Lower lobe of right lung (tissue), 2 donors: ENCODE data around the gene MYO5B. TPM values are rescaled to one million over a fixed set of nuclear protein-coding genes. Genes with fewer than 3 reads are reported as not detected.

ENCODE experiments used
- ATAC-seq, 2 donors: fragments of 200-7000 bp; cut with Tn5 transposase; one replicate each; pipeline ENCODE4 v1.9.1; 2020 to 2022; ENCODE audit warnings: mild to moderate bottlenecking in 2 of 2, moderate library complexity in 2 of 2
- DNase-seq: peaks from one replicate; pipeline ENCODE4 v3.0.0-alpha.2; 2020
- H3K27ac ChIP-seq: fragments of 200-600 bp; one replicate; pipeline ENCODE4 v1.8.0; 2022
- H3K27me3 ChIP-seq: fragments of 200-600 bp; one replicate; pipeline ENCODE4 v1.8.0; 2022; ENCODE audit warnings: low read depth
- H3K36me3 ChIP-seq: fragments of 200-600 bp; one replicate; pipeline ENCODE4 v1.8.0; 2022; ENCODE audit warnings: mild to moderate bottlenecking
- H3K4me1 ChIP-seq: fragments of 200-600 bp; one replicate; pipeline ENCODE4 v1.8.0; 2022
- H3K4me3 ChIP-seq: fragments of 200-600 bp; one replicate; pipeline ENCODE4 v1.8.0; 2022; ENCODE audit warnings: mild to moderate bottlenecking
- H3K9me3 ChIP-seq: fragments of 200-600 bp; one replicate; pipeline ENCODE4 v1.8.0; 2022
- intact Hi-C: fragments of 100-400 bp; cut with DNase I; formaldehyde crosslinking; loops from one replicate; pipeline ENCODE4 v1.11.0; 2022
- total RNA-seq: library from RNA; stranded (reverse); fragmentation: NEBNext Ultra II Directional; extraction: Animal tissue kit (Norgen Biotek cat#: 25700); gene quantifications from one replicate; pipeline ENCODE4 v1.2.1, GENCODE V29; 2021
- TF ChIP-seq, protein P1 (sequence below): fragments of 200-600 bp; IDR thresholded peaks from one replicate; pipeline ENCODE4 v1.8.0; 2022; ENCODE audit warnings: antibody characterized with exemption, mild to moderate bottlenecking
- donor health status: DM: no; HTN: yes; CAD: no; lungs with severe emphysema.

Gene MYO5B
- total RNA-seq, 1 donor from 2014 or later, result 23.3 TPM

DNA sequence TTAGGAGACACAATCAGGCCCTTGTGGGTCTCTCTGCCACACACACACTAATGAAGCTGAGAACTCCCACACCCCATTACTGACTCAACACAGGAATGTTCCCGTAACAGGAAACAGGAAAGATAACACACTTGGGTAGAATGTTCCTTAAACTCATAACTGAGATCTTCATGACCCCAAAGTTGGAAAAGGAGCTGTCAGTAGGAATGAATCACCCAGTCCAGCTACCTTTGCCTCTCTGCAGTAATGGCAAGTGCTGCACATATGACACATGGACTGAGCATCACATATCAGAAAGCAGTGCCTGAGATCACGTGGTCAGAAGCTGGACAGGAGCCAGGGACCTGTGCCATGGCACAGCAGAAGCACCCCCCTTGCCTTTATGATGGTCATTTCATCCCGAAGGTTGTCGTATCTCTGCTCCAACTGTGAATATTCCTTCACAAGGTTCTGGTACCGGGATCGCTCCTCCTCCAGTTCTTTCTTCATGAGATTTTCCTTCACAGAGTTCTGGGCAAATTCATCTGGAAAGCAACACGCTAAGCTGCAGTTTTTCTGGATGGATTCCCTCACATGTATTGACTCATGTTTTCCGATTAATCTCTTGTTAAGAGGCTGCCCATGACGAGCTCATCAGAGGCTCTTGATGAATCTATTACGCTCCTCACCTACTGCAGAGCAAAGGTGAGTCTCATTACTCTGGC lies 316.2 kb downstream of the MYO5B start:
- TF ChIP-seq, protein P1, sequence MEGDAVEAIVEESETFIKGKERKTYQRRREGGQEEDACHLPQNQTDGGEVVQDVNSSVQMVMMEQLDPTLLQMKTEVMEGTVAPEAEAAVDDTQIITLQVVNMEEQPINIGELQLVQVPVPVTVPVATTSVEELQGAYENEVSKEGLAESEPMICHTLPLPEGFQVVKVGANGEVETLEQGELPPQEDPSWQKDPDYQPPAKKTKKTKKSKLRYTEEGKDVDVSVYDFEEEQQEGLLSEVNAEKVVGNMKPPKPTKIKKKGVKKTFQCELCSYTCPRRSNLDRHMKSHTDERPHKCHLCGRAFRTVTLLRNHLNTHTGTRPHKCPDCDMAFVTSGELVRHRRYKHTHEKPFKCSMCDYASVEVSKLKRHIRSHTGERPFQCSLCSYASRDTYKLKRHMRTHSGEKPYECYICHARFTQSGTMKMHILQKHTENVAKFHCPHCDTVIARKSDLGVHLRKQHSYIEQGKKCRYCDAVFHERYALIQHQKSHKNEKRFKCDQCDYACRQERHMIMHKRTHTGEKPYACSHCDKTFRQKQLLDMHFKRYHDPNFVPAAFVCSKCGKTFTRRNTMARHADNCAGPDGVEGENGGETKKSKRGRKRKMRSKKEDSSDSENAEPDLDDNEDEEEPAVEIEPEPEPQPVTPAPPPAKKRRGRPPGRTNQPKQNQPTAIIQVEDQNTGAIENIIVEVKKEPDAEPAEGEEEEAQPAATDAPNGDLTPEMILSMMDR, result no peak
- intact Hi-C loops, result no loop called here
- peak; percentile 60 to 63 for ATAC-seq

DNA sequence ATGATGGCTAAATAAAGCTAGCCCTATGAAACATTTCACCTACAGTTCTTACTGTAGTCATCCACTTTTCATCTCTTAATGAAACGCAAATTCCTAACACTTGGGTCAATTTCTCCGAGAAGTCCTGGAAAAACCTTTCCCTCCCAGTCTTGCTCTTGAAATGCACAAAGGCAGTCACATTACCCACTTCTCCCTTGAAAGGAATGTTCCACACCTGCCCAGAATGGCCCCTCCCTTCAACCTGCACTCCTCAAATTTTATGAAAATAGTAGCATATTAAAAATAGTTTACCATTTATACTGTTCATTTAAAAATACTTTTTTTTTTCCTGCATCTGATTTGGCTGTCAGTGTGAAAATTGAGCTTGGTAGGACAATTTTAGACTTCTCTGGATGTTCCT lies 316.9 kb downstream of the MYO5B start:
- TF ChIP-seq, protein P1, result no peak
- Histone ChIP-seq H3K4me1 (no peaks in the 10 kb centered on the region), H3K27ac (peak overlapping the region; percentile 48), H3K27me3 (no peaks in the 10 kb centered on the region), H3K36me3 (peaks cover 3% of the 10 kb centered on the region), H3K4me3 (no peak overlapping the region), H3K9me3 (no peaks in the 10 kb centered on the region)
- peak; percentile 76 to 85 for ATAC-seq
- intact Hi-C loops, result no loop called here
- DNase-seq, result no peak

More for the DNA sequence above, 316.2 kb downstream of the MYO5B start:
- Histone ChIP-seq H3K27ac (peak overlapping the region; percentile 48), H3K4me3 (no peak overlapping the region), H3K9me3 (no peaks in the 10 kb centered on the region), H3K4me1 (no peaks in the 10 kb centered on the region), H3K36me3 (peaks cover 3% of the 10 kb centered on the region), H3K27me3 (no peaks in the 10 kb centered on the region)
- DNase-seq, result no peak

DNA sequence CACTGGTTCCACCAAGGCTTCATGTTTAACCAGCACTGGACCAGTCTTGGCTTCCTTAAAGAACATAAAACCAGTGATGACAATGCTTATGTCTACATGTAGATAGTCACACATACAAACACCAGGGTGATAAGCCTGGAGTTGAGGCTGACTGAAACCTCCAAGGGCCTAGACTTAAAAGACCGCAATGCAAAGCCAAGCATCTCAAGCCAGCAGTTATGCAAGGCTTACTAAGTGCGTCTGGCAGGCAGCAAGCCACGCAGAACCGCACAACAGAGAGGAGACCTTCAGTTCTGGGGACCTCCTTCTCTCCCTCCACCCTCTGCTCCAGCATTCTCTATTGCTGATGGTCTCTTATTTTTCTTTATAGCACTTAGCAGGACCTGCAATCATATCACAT lies 318.4 kb downstream of the MYO5B start:
- TF ChIP-seq, protein P1, result no peak
- DNase-seq (no peak), ATAC-seq (no peak)
- Histone ChIP-seq H3K36me3 (peaks cover 3% of the 10 kb centered on the region), H3K9me3 (no peaks in the 10 kb centered on the region), H3K4me1 (no peaks in the 10 kb centered on the region), H3K4me3 (no peak overlapping the region), H3K27ac (no peak overlapping the region), H3K27me3 (no peaks in the 10 kb centered on the region)
- intact Hi-C loops, result no loop called here

DNA sequence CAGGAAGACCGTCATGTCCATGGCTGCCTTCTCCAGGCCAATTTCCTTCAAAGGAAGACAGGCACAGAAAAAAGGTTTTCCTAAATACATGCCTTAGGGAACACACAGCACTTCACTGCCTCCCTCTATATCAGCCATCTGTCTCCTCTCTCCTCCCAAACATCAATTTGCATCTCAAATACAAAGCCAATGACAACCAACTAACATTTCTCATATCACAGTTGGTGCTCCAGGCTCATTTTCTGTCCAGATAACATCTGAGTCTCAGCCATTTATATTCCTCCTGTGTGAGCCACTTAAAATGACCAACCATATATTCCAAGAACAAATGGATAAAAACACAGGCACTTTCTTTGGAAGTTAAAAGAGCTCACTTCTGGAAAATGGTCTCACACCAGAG lies 319.2 kb downstream of the MYO5B start:
- DNase-seq (no peak), ATAC-seq (no peak)
- Histone ChIP-seq H3K4me1 (no peaks in the 10 kb centered on the region), H3K27me3 (no peaks in the 10 kb centered on the region), H3K9me3 (no peaks in the 10 kb centered on the region), H3K36me3 (peaks cover 3% of the 10 kb centered on the region), H3K4me3 (no peak overlapping the region), H3K27ac (no peak overlapping the region)
- intact Hi-C loops, result no loop called here
- TF ChIP-seq, protein P1, result no peak

DNA sequence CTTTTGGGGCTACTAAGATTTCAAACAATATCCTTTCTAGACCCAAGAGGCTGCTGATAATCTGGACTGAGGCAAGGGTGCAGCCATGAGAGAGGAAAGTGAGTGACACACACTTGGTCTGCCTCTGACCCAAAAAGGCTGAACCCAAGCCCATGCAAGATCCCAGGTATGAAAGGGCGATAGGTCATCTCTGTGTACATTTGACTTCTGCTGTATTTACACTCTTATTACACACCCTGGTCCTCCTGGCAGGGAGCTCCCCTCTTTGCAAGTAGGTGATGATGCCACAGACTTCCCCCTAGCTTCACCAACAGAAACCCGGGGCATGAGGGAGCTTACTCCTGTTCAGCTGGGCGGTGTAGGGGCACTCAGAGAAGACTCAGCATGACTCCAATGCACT lies 319.8 kb downstream of the MYO5B start:
- intact Hi-C loops, result no loop called here

More for the DNA sequence above, 319.8 kb downstream of the MYO5B start:
- peaks cover 3% of the 10 kb centered on the region for H3K36me3 ChIP-seq
- H3K27ac ChIP-seq, result no peak overlapping the region
- ATAC-seq (no peak), DNase-seq (no peak)
- H3K4me1 ChIP-seq, result no peaks in the 10 kb centered on the region
- H3K27me3 ChIP-seq, result no peaks in the 10 kb centered on the region
- no peaks in the 10 kb centered on the region for H3K9me3 ChIP-seq
- TF ChIP-seq, protein P1, result no peak
- no peak overlapping the region for H3K4me3 ChIP-seq
